Mesendoderm (in vitro differentiated cells): ENCODE results near the gene SF3B1.
"Not testable (repeated sequence)": the region's sequence is repeated elsewhere in the genome, so short reads cannot be mapped to it uniquely, and the experiment has no call there.

Source experiments
- DNase-seq: peaks from one replicate; pipeline ENCODE4 v3.0.0; 2013
- H2AK5ac ChIP-seq: 2 replicates; pipeline ENCODE4 v1.6.1; 2013; ENCODE audit warnings: low read length, inconsistent platforms
- H2BK120ac ChIP-seq: 2 replicates; pipeline ENCODE4 v1.6.1; 2013; ENCODE audit warnings: low read depth, mild to moderate bottlenecking, low read length, moderate library complexity, mixed read lengths
- H2BK15ac ChIP-seq: replicated peaks from 2 replicates; pipeline ENCODE4 v1.6.1; 2013; ENCODE audit warnings: low read depth, mild to moderate bottlenecking, moderate library complexity
- H2BK5ac ChIP-seq: 2 replicates; pipeline ENCODE4 v1.6.1; 2013; ENCODE audit warnings: low read length, inconsistent platforms
- H3K18ac ChIP-seq: 2 replicates; pipeline ENCODE4 v1.6.1; 2013; ENCODE audit warnings: mild to moderate bottlenecking, low read length, mixed read lengths
- H3K23ac ChIP-seq: one replicate; pipeline ENCODE4 v1.6.1; 2013; ENCODE audit warnings: low read length
- H3K27ac ChIP-seq: 2 replicates; pipeline ENCODE4 v1.5.1; 2013; ENCODE audit warnings: low read depth, mild to moderate bottlenecking, inconsistent platforms, low read length, moderate library complexity
- H3K27me3 ChIP-seq: 2 replicates; pipeline ENCODE4 v1.6.1; 2013; ENCODE audit warnings: low read length, control low read depth, mild to moderate bottlenecking, inconsistent platforms; ENCODE audit not compliant: insufficient read depth, poor library complexity
- H3K36me3 ChIP-seq: 2 replicates; pipeline ENCODE4 v1.6.1; 2013; ENCODE audit warnings: low read length, inconsistent platforms; ENCODE audit not compliant: control insufficient read depth, insufficient read depth
- H3K4ac ChIP-seq: one replicate; pipeline ENCODE4 v1.6.1; 2013; ENCODE audit warnings: low read depth, mild to moderate bottlenecking, low read length, moderate library complexity
- H3K4me1 ChIP-seq: 2 replicates; pipeline ENCODE4 v1.6.1; 2013; ENCODE audit warnings: low read depth, low read length, inconsistent platforms; ENCODE audit not compliant: control insufficient read depth
- H3K4me2 ChIP-seq: 2 replicates; pipeline ENCODE4 v1.6.1; 2013; ENCODE audit warnings: low read length
- H3K4me3 ChIP-seq: 2 replicates; pipeline ENCODE4 v1.5.1; 2013; ENCODE audit warnings: mild to moderate bottlenecking, low read length
- H3K56ac ChIP-seq: one replicate; pipeline ENCODE4 v1.6.1; 2013; ENCODE audit warnings: low read length
- H3K79me1 ChIP-seq: 2 replicates; pipeline ENCODE4 v1.6.1; 2013; ENCODE audit warnings: low read length, inconsistent platforms
- H3K79me2 ChIP-seq: 2 replicates; pipeline ENCODE4 v1.6.1; 2013; ENCODE audit warnings: mild to moderate bottlenecking, low read length; ENCODE audit not compliant: control insufficient read depth, insufficient read depth
- H3K9ac ChIP-seq: 2 replicates; pipeline ENCODE4 v1.6.1; 2013; ENCODE audit warnings: low read length, inconsistent platforms
- H4K5ac ChIP-seq: one replicate; pipeline ENCODE4 v1.6.1; 2013; ENCODE audit warnings: low read length
- H4K8ac ChIP-seq: one replicate; pipeline ENCODE4 v1.6.1; 2013; ENCODE audit warnings: low read depth, mild to moderate bottlenecking, control low read depth, low read length, moderate library complexity
- WGBS: extraction: QIAGEN DNeasy Blood & Tissue Kit; methylation state at CpG from one replicate; pipeline ENCODE4 v1.1.7; 2013; ENCODE audit warnings: low lambda C conversion rate, missing lambda C conversion rate; ENCODE audit not compliant: insufficient coverage; ENCODE audit errors: extremely low coverage; 5-methylcytosine and 5-hydroxymethylcytosine counted together

The SF3B1 gene

DNA sequence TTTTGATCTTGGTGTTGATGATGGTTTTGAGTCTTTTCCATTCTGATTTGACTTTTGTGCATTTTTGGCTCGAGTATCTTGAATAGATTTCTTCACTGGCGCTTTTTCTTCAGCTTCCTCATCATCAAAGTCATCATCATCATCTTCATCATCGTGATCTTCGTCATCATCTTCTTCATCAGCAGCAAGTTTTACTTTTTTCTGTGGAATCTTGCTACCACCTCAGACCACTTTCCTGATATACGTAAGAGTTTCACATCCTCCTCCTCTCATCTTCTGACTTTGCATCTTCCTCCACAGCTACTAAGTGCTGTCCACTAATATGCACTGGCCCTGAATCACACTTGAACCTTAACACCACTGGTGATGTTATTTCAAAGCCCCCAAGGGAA lies 54.9 kb downstream of the SF3B1 start:
- not testable (repeated sequence) for H3K18ac ChIP-seq, H2AK5ac ChIP-seq, H2BK15ac ChIP-seq, DNase-seq, H3K27ac ChIP-seq, H3K79me1 ChIP-seq, H3K23ac ChIP-seq, H3K4me3 ChIP-seq, H4K5ac ChIP-seq, H3K9ac ChIP-seq, H3K4me1 ChIP-seq, H3K4me2 ChIP-seq, H4K8ac ChIP-seq, H2BK5ac ChIP-seq, H3K4ac ChIP-seq, H3K56ac ChIP-seq, H3K36me3 ChIP-seq, H3K27me3 ChIP-seq, H2BK120ac ChIP-seq, H3K79me2 ChIP-seq
- no CpG with 5 or more reads among the region's 5 CpGs for WGBS

DNA sequence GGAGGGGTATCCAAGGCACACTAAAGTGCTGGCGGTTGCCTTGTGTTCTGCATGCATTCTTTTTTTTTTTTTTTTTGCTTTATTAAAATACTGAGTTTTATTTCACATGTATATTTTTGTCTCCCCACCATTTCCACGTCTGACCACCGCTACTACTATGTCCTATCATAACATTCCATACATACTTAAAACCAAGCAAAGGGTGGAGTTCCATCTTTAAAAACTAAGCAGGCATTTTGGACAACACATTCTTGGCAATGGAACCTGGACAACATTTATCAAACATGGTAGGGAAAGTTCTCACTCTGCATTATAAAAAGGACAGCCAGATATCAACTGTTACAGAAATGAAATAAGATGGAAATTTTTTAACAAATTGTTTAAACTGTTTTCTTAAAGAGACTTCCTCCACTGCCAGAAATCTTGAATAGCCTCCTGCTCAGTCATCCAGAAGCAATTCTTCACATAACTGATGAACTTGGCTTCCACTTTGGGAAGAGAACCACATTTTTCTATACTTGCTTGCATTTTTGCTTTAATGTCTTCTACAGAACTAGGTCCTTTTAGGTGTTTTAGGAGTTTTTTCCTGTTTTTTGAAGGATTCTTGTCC lies 55.4 kb downstream of the SF3B1 start:
- H3K36me3 ChIP-seq, H3K56ac ChIP-seq, H3K4me2 ChIP-seq, H2AK5ac ChIP-seq, DNase-seq, H4K5ac ChIP-seq, H2BK5ac ChIP-seq, H3K27me3 ChIP-seq, H3K18ac ChIP-seq, H4K8ac ChIP-seq, H3K23ac ChIP-seq, H3K9ac ChIP-seq, H3K4me1 ChIP-seq, H3K4ac ChIP-seq, H3K79me1 ChIP-seq, H3K4me3 ChIP-seq, H3K27ac ChIP-seq, H2BK120ac ChIP-seq, H2BK15ac ChIP-seq, H3K79me2 ChIP-seq: not testable (repeated sequence)
- no CpG with 5 or more reads among the region's 3 CpGs for WGBS

DNA sequence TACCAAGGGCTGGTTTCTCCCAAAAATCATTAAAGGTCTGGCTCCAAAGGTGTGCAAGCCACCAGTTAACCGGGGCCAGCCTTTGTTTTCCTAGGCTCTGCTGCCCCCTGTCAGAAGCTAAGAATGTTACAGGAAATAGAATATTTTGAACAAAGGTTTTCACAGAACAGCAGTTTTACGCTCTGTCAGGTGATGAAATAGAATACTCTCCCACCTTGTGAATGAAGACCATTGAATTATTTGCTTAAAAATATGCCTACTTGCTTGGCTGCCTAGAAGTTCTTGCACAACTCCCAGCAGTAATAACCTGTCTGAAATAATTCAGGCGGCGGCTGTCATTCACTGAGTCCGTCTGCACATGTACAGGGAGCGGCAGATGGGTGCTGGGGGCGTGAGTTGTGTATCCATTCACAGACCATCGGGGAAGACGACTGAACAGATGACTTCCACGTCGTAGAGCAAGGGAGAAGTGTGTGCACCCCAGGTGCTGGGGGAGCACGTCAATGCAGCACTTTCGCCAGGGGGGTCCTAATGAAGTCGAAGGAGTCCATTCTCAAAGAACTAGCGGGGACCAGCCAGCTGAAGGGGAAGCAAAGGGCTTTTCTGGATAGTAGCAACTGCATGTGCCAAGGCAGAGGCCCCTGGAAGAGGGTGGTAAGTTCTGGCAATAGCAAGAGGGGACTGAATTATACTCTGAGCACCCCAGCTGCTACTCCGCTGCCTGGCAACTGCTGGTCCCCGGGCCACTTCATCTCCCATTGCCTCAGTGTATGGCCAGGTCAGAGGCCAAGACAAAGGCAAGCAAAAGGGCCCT lies 56.1 kb downstream of the SF3B1 start:
- H3K56ac ChIP-seq: no peak overlapping the region
- DNase-seq: peak; percentile 62
- no peaks in the 10 kb centered on the region for H3K79me2 ChIP-seq
- no peak overlapping the region for H3K4me2 ChIP-seq
- H2BK120ac ChIP-seq: no peak overlapping the region
- no peak overlapping the region for H3K9ac ChIP-seq
- H3K23ac ChIP-seq: no peak overlapping the region
- no peaks in the 10 kb centered on the region for H3K79me1 ChIP-seq
- no peak overlapping the region for H3K27ac ChIP-seq
- no peaks in the 10 kb centered on the region for H3K4me1 ChIP-seq
- H3K4ac ChIP-seq: no peak overlapping the region
- no CpG with 5 or more reads among the region's 17 CpGs for WGBS
- no peak overlapping the region for H3K18ac ChIP-seq
- no peak overlapping the region for H4K8ac ChIP-seq
- no peak overlapping the region for H2BK5ac ChIP-seq
- H4K5ac ChIP-seq: no peak overlapping the region
- no peak overlapping the region for H2BK15ac ChIP-seq
- no peaks in the 10 kb centered on the region for H3K36me3 ChIP-seq
- no peak overlapping the region for H2AK5ac ChIP-seq
- no peaks in the 10 kb centered on the region for H3K27me3 ChIP-seq
- H3K4me3 ChIP-seq: no peak overlapping the region

DNA sequence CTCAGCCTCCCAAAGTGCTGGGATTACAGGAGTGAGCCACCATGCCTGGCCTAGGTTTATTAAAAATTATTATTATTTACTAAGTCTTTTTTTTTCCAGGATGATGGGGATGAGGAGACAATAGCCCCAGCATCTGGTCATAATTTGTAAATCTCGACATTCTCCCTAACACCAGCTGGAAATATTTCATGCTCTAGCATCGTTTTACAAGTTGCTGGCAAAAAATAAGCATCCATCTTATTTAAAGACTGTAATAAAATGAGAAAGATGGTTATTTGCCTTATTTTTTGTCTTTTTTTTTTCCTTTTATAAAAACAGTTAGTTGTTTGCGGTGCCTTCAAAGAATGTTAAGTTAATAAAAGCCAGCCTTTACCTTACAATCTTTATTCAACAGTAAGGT lies 56.7 kb downstream of the SF3B1 start:
- H4K5ac ChIP-seq: no peak overlapping the region
- no peak overlapping the region for H3K4ac ChIP-seq
- no peak overlapping the region for H2BK15ac ChIP-seq
- WGBS: no CpG with 5 or more reads among the region's 3 CpGs
- no peak overlapping the region for H3K18ac ChIP-seq
- no peaks in the 10 kb centered on the region for H3K27me3 ChIP-seq
- no peaks in the 10 kb centered on the region for H3K79me2 ChIP-seq
- H2BK5ac ChIP-seq: no peak overlapping the region
- no peak for DNase-seq
- no peak overlapping the region for H2BK120ac ChIP-seq
- H3K4me1 ChIP-seq: no peaks in the 10 kb centered on the region
- H3K27ac ChIP-seq: no peak overlapping the region
- no peak overlapping the region for H4K8ac ChIP-seq
- no peak overlapping the region for H3K56ac ChIP-seq
- H3K4me2 ChIP-seq: no peak overlapping the region
- H3K9ac ChIP-seq: no peak overlapping the region
- H3K23ac ChIP-seq: no peak overlapping the region
- no peaks in the 10 kb centered on the region for H3K36me3 ChIP-seq
- no peaks in the 10 kb centered on the region for H3K79me1 ChIP-seq
- no peak overlapping the region for H3K4me3 ChIP-seq
- H2AK5ac ChIP-seq: no peak overlapping the region

DNA sequence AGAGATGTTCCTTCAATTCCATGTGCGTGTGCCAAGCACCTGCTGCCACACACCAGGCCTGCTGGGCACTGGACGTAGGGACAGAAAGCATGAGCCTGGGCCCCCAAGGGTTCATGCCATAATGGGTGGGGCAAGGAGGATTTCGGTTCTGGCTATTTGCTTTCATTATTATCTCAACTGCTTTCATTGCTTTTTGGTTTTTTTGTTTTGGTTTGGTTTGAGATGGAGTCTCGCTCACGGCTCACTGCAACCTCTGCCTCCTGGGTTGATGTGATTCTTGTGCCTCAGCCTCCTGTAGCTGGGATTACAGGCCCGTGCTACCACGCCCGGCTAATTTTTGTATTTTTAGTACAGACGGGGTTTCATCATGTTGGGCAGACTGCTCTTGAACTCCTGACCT lies 57.2 kb downstream of the SF3B1 start:
- Histone ChIP-seq H3K4me2 (no peak overlapping the region), H3K4me1 (no peaks in the 10 kb centered on the region), H3K9ac (no peak overlapping the region), H3K79me2 (no peaks in the 10 kb centered on the region), H4K5ac (no peak overlapping the region), H3K27me3 (no peaks in the 10 kb centered on the region), H3K56ac (no peak overlapping the region), H3K27ac (no peak overlapping the region), H3K36me3 (no peaks in the 10 kb centered on the region), H3K18ac (no peak overlapping the region), H3K23ac (no peak overlapping the region), H2AK5ac (no peak overlapping the region), H2BK120ac (no peak overlapping the region), H2BK5ac (no peak overlapping the region), H2BK15ac (no peak overlapping the region), H3K4me3 (no peak overlapping the region), H3K79me1 (no peaks in the 10 kb centered on the region), H4K8ac (no peak overlapping the region), H3K4ac (no peak overlapping the region)
- DNase-seq: no peak
- no CpG with 5 or more reads among the region's 9 CpGs for WGBS
